HL-60/S4 (cell line): Measurements from ENCODE around the gene GPANK1.

Source experiments
- in situ Hi-C: fragments of 300-500 bp; cut with MboI; formaldehyde crosslinking; loops from 2 replicates; pipeline ENCODE4 v1.14.3; 2022; ENCODE audit warnings: low sequenced_read_pairs

GPANK1 gene

GRCh38 chr6:31691564-31692108 lies 26.8 kb upstream of the GPANK1 start:
- in situ Hi-C loops: no loop called here

- in situ Hi-C loops: no loop called here
These were observed 26.3 kb upstream of the GPANK1 start for GRCh38 chr6:31691078-31691463.

DNA sequence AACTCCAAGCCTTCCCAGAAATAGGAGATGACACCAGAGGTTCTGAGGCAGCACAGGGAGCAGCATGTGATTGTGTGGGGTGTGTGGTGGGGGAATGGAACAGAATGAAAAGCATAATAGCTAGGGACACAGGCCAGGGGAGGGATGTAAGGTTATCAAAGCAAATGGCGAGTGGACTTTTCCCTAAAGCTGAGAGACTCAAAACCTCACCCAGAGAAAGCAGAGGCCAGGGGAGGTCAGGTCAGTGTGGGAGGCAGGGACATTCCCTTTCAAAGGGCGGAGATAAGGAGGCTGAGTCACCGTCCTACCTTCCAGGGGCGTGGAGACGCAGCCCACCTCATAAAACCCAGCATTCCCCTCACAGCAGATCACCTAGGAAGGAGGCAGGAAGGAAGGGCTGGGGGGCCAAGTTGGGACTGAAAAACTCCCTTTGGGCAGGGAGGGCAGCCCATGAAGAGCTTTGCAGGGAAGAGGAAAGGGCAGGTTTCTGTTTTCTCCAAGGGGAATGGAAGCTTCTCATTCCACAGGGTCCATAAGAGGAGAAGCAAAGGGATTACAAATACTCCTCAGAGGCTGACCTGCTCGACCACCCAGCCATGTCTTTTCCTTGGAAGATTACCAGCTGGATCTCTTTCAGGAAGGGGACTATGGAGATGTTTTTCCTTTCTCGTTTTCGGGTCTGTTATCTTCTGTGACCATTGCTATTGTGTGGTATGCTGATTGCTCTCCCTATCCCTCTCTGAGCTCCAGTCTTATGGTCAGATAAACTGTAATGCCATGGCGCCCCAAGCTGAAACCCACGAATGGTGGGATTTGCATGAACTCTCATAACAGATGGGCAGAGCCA lies 25.7 kb upstream of the GPANK1 start:
- in situ Hi-C loops: no loop called here

DNA sequence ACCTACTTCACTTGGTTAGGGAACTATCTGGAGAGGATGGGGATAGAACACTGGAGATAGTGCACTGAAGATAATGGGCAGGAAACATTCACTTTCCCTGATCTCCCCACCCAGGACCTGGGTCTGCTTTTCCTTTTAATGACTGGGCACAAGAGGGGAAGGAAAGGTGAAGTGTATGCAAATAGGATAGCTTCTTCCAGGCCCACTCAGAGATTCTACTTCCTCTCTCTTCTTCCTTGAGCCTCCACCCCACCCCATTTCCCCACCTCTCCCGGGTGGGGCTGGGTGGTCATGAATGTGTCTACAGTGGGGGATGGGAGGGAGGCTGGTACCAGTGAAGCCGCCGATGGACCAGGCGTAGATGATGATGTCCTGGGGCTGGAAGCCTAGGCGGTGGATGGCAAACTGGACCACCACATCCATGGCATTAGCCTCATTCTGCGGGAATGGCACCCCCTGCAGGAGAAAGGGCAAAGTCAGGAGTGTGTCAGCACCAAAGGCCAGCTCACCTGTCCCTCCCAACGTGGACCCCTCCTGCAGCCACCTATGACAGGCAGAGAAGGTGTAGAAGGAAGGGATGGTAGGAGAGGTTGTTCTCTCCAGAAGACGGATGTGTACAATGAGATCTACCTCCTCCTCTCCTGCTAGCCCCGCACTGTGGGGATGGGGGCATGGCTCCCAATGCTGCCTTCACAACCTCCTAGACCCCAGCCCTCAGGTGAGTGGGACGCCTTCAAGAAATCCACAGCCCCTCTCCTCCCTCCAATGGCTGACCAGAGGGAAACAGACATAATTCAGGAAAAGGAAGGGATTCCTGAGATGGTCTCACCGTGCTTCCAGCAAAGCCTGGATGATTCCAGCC lies 24.7 kb upstream of the GPANK1 start:
- in situ Hi-C loops: no loop called here

DNA sequence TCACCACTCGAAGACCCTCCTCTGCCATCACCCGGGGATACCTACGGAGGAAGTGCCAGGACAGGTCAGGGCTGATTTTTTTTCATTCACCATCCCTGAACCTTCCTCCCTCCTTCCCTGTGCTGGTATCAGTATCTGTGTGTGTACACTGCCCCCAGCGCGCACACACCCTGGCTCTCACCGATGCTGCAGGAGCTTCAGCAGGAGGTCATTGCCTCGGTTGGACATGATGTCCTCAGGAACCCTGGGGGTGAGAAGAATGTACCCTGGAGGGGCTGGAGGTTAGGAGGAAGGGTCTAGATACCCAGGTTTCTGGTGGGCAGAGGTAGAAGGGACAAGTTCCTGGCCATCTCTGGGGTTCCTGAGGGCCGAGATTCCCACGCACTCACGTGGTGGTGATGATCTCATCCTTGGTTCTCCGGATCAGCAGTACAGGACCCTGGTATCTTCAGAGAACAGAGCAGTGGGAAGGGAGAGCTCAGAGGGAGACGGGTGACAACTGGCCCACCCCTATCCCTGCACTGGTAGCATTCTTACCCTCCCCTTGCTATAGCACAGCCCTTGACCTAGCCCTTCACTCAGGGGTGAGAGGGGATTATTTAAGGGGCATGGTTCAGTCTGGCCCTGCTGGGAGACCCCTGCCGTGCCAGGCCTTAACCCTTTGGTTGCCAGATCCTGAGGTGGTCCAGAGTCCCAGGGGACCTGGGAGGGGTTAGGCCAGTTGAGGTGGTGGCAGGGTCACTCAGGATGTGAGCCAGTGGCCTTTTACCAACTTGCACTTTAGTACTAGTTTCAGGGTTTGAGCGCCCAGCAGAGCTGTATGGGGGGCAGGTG lies 23.3 kb upstream of the GPANK1 start:
- in situ Hi-C loops: no loop called here

DNA sequence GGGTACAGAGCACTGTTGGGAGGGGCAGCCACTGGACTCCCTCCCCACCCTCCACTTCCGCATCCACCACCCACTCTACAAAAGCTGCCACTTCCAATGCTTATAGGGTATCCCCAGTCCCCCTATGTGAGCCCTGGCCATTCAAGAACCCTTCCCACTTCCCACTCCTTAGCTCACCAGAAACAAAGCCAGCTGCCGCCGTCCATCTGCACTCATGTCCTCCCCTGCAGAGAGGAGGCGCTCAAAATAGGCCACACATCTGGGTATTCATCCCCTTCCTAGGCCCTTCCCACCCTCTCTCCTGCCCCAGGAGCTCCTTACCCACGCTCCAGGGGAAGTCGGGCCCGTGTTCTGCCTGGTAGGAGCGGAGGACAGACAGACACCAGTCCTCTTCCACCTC lies 22.5 kb upstream of the GPANK1 start:
- in situ Hi-C loops: no loop called here

DNA sequence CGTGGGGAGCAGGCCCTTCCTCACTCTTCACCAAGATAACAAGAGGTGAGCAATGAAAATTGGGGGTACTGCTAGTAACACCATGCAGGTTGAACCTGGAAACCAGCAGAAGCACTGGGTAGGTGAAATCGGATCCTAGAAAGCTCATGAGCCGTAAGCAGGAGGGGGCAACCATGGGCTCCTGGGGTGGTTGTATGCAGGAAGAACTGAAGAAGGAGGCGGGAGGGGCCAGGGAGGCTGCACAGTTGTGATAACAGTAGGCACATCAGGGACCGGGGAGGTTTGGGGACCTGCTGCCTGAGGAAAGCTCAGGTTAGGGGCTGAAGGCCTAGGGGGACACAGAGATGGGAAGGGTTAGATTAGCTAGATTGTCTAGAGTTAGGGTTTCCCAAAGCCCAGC lies 21.7 kb upstream of the GPANK1 start:
- in situ Hi-C loops: no loop called here

DNA sequence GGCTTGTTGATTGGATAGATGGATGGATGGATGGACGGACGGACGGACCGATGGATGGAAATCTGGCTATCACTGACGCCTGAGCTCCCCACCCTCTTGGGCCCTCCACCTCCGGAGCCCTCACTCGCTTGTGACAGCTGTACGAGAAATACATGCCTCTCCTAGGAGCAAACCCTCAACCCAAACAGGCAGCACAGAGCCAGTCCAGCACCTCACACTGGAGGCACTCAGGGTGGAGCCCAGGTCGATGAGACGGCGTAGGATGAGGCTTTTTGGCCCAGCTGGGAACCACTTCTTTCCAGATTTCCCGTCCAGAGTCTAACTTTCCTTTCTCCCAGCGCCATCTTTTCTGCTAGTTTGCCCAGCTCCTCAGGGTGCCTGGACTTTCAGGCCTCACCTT lies 18.8 kb upstream of the GPANK1 start:
- in situ Hi-C loops: no loop called here

GRCh38 chr6:31681135-31681671 lies 16.4 kb upstream of the GPANK1 start:
- in situ Hi-C loops: no loop called here

DNA sequence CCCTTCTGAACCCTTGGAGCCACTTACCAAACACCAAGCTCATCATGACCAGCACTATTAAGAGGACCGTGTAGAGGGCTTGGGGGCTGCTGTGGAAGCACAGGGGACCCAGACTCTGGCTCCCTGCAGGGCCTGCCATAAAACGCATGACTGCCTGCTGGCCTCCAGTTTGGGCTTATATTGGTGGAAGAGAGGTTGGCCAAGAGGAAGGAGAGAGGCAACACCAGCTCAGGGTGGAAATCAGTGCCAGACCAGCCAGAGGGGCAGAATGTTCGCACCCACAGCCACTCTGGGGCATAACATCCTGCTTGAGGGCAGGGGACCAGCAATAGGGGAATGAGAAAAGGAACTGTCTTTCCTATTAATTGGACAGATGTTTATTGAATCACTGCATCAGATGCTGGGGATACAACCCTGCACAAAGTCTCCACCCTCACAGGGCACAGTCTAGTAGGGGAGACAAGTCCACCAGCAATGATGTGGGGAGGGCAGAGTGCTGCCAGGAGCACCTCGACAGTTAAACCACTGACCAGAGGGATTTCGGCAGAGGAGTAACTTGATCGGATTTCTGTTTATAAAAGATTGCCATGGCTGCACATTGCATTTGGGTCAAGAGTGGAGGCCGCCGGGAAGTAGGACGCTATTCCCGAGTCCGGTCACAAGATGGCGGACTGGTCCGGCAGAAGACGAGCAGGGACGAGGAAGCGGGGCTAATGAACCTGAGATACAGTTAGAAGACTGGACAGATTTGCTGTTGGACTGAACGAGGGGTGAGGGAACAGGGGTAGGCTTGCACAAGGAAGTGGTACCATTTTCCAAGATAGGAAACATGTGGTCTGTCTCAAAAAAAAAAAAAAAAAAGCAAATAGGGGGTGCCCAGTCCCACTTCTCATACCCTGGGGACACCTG lies 15.7 kb upstream of the GPANK1 start, which contains the start of gene LY6G5C:
Gene LY6G5C (minus strand): TSS at position 842 of the 909 bp plus-strand sequence. CDS start 694 bp downstream, at position 148.
- in situ Hi-C loops: no loop called here

- in situ Hi-C loops: no loop called here
These were observed 13.2 kb upstream of the GPANK1 start for GRCh38 chr6:31677955-31678354.

DNA sequence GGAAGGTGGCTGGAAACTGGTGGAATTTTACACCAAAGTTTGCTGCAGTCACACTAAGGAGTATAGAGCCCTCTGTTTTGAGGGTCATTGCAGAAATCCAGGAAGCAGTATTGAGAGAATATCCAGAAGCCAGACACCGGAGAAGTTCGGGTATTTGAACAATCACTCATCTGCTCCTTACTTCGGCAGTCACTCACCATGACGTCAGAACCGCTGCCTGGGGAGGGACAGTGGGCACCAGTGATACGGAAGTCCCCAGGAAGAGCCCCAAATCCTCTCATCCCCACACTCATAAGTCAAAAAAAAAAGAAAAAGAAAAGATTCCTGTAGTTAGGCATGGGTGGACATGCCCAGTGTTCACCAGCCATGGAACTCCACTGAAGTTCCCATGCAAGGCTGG lies 12.1 kb upstream of the GPANK1 start:
- in situ Hi-C loops: no loop called here

- in situ Hi-C loops: no loop called here
These were observed 11.6 kb upstream of the GPANK1 start for GRCh38 chr6:31676322-31676903.

- in situ Hi-C loops: no loop called here
These were observed 4.9 kb upstream of the GPANK1 start, which contains the start of gene LY6G5B for GRCh38 chr6:31669676-31670075. Gene LY6G5B (plus strand): TSS chr6:31669976. CDS start chr6:31670951, 975 bp downstream.

GRCh38 chr6:31666337-31666965 lies 1.7 kb upstream of the GPANK1 start:
- in situ Hi-C loops: no loop called here

GRCh38 chr6:31665501-31666336 lies 922 bp upstream of the GPANK1 start, which contains the start of gene CSNK2B:
Gene CSNK2B (plus strand): TSS chr6:31666080. CDS start chr6:31666832, 752 bp downstream.
- in situ Hi-C loops: no loop called here

GRCh38 chr6:31663961-31664789 lies 622 bp downstream of the GPANK1 start:
- in situ Hi-C loops: no loop called here
